ENCODE results near the gene PDS5A.
"Not testable (repeated sequence)": the region's sequence is repeated elsewhere in the genome, so short reads cannot be mapped to it uniquely, and the experiment has no call there.

PDS5A gene

GRCh38 chr4:39977489-39978377 is at the start of gene PDS5A:
Gene PDS5A, minus strand, starts transcription at chr4:39977911. Its CDS starts 1,334 bp downstream, at chr4:39976577.
- DNase-seq = peak; percentile 9

- not testable (repeated sequence) for DNase-seq
Observed at GRCh38 chr4:40024049-40024448, 46.3 kb upstream of the PDS5A start.

- DNase-seq = not testable (repeated sequence)
Observed at GRCh38 chr4:40021116-40021515, 43.4 kb upstream of the PDS5A start.

GRCh38 chr4:40020221-40020620 is 42.5 kb upstream of the PDS5A start:
- no peak for DNase-seq

- no peak for DNase-seq
Observed at GRCh38 chr4:40016007-40016406, 38.3 kb upstream of the PDS5A start.

GRCh38 chr4:40003986-40004385 is 26.3 kb upstream of the PDS5A start:
- no peak for DNase-seq

- no peak for DNase-seq
Observed at GRCh38 chr4:40000711-40001110, 23.0 kb upstream of the PDS5A start.

GRCh38 chr4:39998659-39999345 is 21.1 kb upstream of the PDS5A start:
- no peak for DNase-seq

GRCh38 chr4:39996811-39997210 is 19.1 kb upstream of the PDS5A start:
- no peak for DNase-seq

- DNase-seq = no peak
Observed at GRCh38 chr4:39994406-39994805, 16.7 kb upstream of the PDS5A start.

- not testable (repeated sequence) for DNase-seq
Observed at GRCh38 chr4:39989381-39989780, 11.7 kb upstream of the PDS5A start.

- DNase-seq = no peak
Observed at GRCh38 chr4:39987485-39987884, 9.8 kb upstream of the PDS5A start.

- no peak for DNase-seq
Observed at GRCh38 chr4:39978904-39979303, 1.2 kb upstream of the PDS5A start.

GRCh38 chr4:39978378-39978775 is 666 bp upstream of the PDS5A start:
- no peak for DNase-seq

- no peak for DNase-seq
Observed at GRCh38 chr4:39976945-39977488, 694 bp downstream of the PDS5A start.

GRCh38 chr4:39976141-39976944 is 1.4 kb downstream of the PDS5A start:
- DNase-seq = no peak

- no peak for DNase-seq
Observed at GRCh38 chr4:39975488-39976089, 2.1 kb downstream of the PDS5A start.

GRCh38 chr4:39973052-39973451 is 4.7 kb downstream of the PDS5A start:
- DNase-seq = not testable (repeated sequence)

GRCh38 chr4:39970671-39971640 is 6.8 kb downstream of the PDS5A start:
- no peak for DNase-seq

GRCh38 chr4:39963656-39964055 is 14.1 kb downstream of the PDS5A start:
- no peak for DNase-seq

- DNase-seq = no peak
Observed at GRCh38 chr4:39961311-39961877, 16.3 kb downstream of the PDS5A start.
